Body of pancreas (tissue), 4 donors: ENCODE data around the gene ADAMTS2.

Experiments used
- CTCF ChIP-seq, 7 experiments: fragments of 450-650 bp in 4 of 7; fragments of 200-600 bp in 3 of 7; sonication (generic) in 3 of 7; IDR thresholded peaks; one replicate each; pipeline ENCODE4 v1.5.1; 2016 to 2019; ENCODE audit warnings: antibody characterized with exemption in 7 of 7
- POLR2A ChIP-seq, 3 donors: fragments of 450-650 bp; IDR thresholded peaks; one replicate each; pipeline ENCODE4 v1.6.1; 2016; ENCODE audit warnings: antibody characterized with exemption in 3 of 3, mild to moderate bottlenecking in 2 of 3

GRCh38 chr5:179180921-179181645 lies 164.2 kb downstream of the ADAMTS2 start:
- TF ChIP-seq CTCF (IDR thresholded peaks at IDR 0.05) (no peak), POLR2A (IDR thresholded peaks at IDR 0.05) (no peak)
